Mammary epithelial cell (primary cell): ENCODE results near the gene USP3.

ENCODE experiments used
- EZH2 ChIP-seq: IDR thresholded peaks from 2 replicates; pipeline ENCODE4 v1.6.1; 2012; ENCODE audit warnings: low read length, inconsistent platforms, borderline replicate concordance
- TF ChIP-seq, protein P1 (sequence below), 2 donors: IDR thresholded peaks in 1 of 2; conservative IDR thresholded peaks in 1 of 2; 2 replicates each; pipeline ENCODE4 v1.5.1; 2011 to 2012; ENCODE audit warnings: inconsistent platforms in 2 of 2, low read length in 2 of 2, mild to moderate bottlenecking in 2 of 2, control low read depth in 1 of 2, low read depth in 1 of 2; ENCODE audit not compliant: insufficient read depth in 1 of 2; ENCODE audit errors: extremely low read depth in 1 of 2

DNA sequence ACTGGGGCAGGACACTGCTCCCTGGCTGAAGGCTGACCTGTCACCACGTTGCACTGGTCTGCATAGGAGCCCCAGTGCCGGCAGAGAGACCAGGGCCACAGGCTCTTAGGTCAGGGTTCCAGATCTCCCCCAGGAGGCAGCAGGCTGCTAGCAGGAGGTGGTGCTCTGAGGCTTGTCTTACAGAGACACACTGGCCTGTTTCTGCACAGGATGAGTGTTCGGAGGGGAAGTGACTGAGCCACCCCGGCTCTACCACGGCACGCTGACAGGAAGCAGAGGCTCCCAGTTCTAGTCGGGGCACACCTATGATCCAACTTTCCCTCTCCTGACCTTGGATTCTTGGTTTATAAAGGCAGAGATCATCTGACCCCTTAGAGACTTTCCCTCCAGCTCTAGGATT lies 101.4 kb downstream of the USP3 start:
- TF ChIP-seq, protein P1, sequence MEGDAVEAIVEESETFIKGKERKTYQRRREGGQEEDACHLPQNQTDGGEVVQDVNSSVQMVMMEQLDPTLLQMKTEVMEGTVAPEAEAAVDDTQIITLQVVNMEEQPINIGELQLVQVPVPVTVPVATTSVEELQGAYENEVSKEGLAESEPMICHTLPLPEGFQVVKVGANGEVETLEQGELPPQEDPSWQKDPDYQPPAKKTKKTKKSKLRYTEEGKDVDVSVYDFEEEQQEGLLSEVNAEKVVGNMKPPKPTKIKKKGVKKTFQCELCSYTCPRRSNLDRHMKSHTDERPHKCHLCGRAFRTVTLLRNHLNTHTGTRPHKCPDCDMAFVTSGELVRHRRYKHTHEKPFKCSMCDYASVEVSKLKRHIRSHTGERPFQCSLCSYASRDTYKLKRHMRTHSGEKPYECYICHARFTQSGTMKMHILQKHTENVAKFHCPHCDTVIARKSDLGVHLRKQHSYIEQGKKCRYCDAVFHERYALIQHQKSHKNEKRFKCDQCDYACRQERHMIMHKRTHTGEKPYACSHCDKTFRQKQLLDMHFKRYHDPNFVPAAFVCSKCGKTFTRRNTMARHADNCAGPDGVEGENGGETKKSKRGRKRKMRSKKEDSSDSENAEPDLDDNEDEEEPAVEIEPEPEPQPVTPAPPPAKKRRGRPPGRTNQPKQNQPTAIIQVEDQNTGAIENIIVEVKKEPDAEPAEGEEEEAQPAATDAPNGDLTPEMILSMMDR (conservative IDR thresholded peaks at IDR 0.05 in 1 of 2, IDR thresholded peaks at IDR 0.05 in 1 of 2; ENCODE audit: extremely low read depth in 1 of 2, insufficient read depth in 1 of 2, low read depth in 1 of 2, low read length in 2 of 2): no peak
- no peak for TF ChIP-seq EZH2
